K562 (cell line): Measurements from ENCODE around the gene SLC34A1. TPM values are rescaled to one million over a fixed set of nuclear protein-coding genes. Genes with fewer than 3 reads are reported as not detected.

Source experiments
- CCNT2 ChIP-seq: IDR thresholded peaks from 2 replicates; pipeline ENCODE4 v1.6.1; 2011; ENCODE audit warnings: borderline replicate concordance, low read depth, mild to moderate bottlenecking, moderate library complexity, mixed read lengths, low read length; ENCODE audit not compliant: insufficient read length; ENCODE audit errors: extremely low read depth
- HBP1 ChIP-seq: fragments of 450-650 bp; formaldehyde crosslinking; IDR thresholded peaks from 2 replicates; pipeline ENCODE4 v1.4.0; 2022; ENCODE audit warnings: missing genetic modification characterization
- KDM1A ChIP-seq, 2 experiments: fragments of 450-650 bp; IDR thresholded peaks; 2 replicates each; pipeline ENCODE4 v1.6.1; 2016; ENCODE audit warnings: mild to moderate bottlenecking in 2 of 2
- STAT5B ChIP-seq: fragments of 250-450 bp; sonication (Bioruptor Pico); IDR thresholded peaks from 2 replicates; pipeline ENCODE4 v1.8.0; 2021; ENCODE audit warnings: mild to moderate bottlenecking, inconsistent platforms
- TEAD1 ChIP-seq, 2 experiments: fragments of 450-650 bp in 1 of 2; sonication (generic) in 1 of 2; formaldehyde crosslinking; IDR thresholded peaks; 2 replicates each; pipeline versions ENCODE4 v1.4.0 to v1.8.0; 2020 to 2022; ENCODE audit warnings: mild to moderate bottlenecking in 2 of 2, missing genetic modification reagents in 1 of 2
- TOE1 ChIP-seq, 2 experiments: fragments of 450-650 bp in 1 of 2; sonication (generic) in 1 of 2; formaldehyde crosslinking in 1 of 2; IDR thresholded peaks; 2 replicates each; pipeline versions ENCODE4 v1.7.1 to v1.8.0; 2016 to 2022; ENCODE audit warnings: borderline replicate concordance in 2 of 2, mild to moderate bottlenecking in 2 of 2, antibody characterized with exemption in 1 of 2, inconsistent platforms in 1 of 2, low read depth in 1 of 2, missing genetic modification reagents in 1 of 2, moderate library complexity in 1 of 2
- polyA plus RNA-seq, 8 experiments: library from polyadenylated mRNA; depleted of rRNA in 4 of 8; stranded (reverse) in 5 of 8; unstranded in 3 of 8; fragments of >200 nt; fragmentation: Nextera tagmentation in 2 of 8; fragmentation: Illumina TruSeq in 1 of 8; extraction: Ambion mirVana in 2 of 8; extraction: Trizol in 1 of 8; gene quantifications; 2 replicates each; pipeline versions ENCODE4 v1.2.1 to v1.2.3, GENCODE V29; 2011 to 2014; ENCODE audit warnings: inconsistent platforms in 1 of 8, missing spikeins in 1 of 8
- total RNA-seq, 7 experiments: library from RNA; depleted of rRNA in 6 of 7; stranded (reverse); fragments of >200 nt in 6 of 7; fragmentation: Illumina TruSeq in 2 of 7; extraction: Trizol in 2 of 7; gene quantifications; 2 replicates each; pipeline versions ENCODE4 v1.2.1 to v1.2.3, GENCODE V29; 2011 to 2021; ENCODE audit warnings: low replicate concordance in 1 of 7
- TF ChIP-seq, protein P1 (sequence below): fragments of 450-650 bp; formaldehyde crosslinking; IDR thresholded peaks from 2 replicates; pipeline ENCODE4 v1.4.0; 2022; ENCODE audit warnings: missing genetic modification characterization
- TF ChIP-seq, protein P2 (sequence below): fragments of 250-450 bp; sonication (Bioruptor Pico); IDR thresholded peaks from 2 replicates; pipeline ENCODE4 v1.5.0; 2021

SLC34A1 gene
- total and polyA plus RNA-seq, 9 of the 15 experiments (the other 6 are each of a cell fraction or from before 2014, with no cell fraction given) = not detected

DNA sequence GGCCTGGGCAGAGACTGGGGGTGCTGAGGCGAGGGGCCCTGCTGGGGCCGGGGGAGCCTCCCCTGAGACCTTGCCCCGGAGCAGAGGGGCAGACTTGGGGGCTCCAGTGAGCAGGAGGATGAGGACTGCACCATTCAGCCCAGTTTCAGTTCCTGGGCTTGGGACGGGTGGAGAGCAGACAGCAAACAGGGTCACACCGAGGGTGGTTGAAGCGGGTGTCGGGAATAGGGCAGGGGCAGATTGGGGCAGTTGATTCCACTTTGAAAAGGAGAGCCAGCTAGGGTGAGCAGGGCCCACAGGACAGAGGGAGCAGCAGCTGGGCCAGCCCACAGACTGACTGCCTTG is 46.7 kb downstream of the SLC34A1 start (continued):
- TF ChIP-seq KDM1A (IDR thresholded peaks at IDR 0.05) (no peak), STAT5B (no peak), CCNT2 (no peak), TOE1 (IDR thresholded peaks at IDR 0.05; ENCODE audit: borderline replicate concordance) (no peak), TOE1 (CRISPR knock-in tag; IDR thresholded peaks at IDR 0.05; ENCODE audit: borderline replicate concordance, low read depth) (no peak), TEAD1 (CRISPR knock-in tag; IDR thresholded peaks at IDR 0.05) (no peak), HBP1 (CRISPR knock-in tag) (no peak)
- TF ChIP-seq, protein P1, sequence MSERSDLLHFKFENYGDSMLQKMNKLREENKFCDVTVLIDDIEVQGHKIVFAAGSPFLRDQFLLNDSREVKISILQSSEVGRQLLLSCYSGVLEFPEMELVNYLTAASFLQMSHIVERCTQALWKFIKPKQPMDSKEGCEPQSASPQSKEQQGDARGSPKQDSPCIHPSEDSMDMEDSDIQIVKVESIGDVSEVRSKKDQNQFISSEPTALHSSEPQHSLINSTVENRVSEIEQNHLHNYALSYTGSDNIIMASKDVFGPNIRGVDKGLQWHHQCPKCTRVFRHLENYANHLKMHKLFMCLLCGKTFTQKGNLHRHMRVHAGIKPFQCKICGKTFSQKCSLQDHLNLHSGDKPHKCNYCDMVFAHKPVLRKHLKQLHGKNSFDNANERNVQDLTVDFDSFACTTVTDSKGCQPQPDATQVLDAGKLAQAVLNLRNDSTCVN (CRISPR knock-in tag) = no peak
- TF ChIP-seq, protein P2, sequence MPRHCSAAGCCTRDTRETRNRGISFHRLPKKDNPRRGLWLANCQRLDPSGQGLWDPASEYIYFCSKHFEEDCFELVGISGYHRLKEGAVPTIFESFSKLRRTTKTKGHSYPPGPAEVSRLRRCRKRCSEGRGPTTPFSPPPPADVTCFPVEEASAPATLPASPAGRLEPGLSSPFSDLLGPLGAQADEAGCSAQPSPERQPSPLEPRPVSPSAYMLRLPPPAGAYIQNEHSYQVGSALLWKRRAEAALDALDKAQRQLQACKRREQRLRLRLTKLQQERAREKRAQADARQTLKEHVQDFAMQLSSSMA = no peak
- TF ChIP-seq, all 486 proteins: peak for 0
